ENCODE results near the gene RELT.

GRCh38 chr11:73333640-73334383 is 42.4 kb upstream of the RELT start:
- TF ChIP-seq CTCF (IDR thresholded peaks at IDR 0.05) = no peak
- no peak for TF ChIP-seq EZH2 (IDR thresholded peaks at IDR 0.05; ENCODE audit: borderline replicate concordance, insufficient read depth, low read depth, low read length, poor library complexity, severe bottlenecking)
